HEK293 (cell line): ENCODE data around the gene PLEKHG4.

Source experiments
- CTCF ChIA-PET: fragments of 350-600 bp; formaldehyde crosslinking; extraction: SDS; loops from one replicate; lab custom pipeline; 2021; ENCODE audit warnings: antibody characterized with exemption; lab: Yijun Ruan, JAX
- POLR2A ChIA-PET: fragments of 300-600 bp; formaldehyde crosslinking; extraction: SDS; loops from one replicate; lab custom pipeline; 2020; ENCODE audit warnings: antibody characterized with exemption, inconsistent platforms; lab: Yijun Ruan, JAX
- H3K27ac ChIP-seq: fragments of 200-500 bp; sonication (Bioruptor generic); 2 replicates; pipeline ENCODE4 v1.5.1; 2014; ENCODE audit warnings: low read depth, low read length, control low read depth, inconsistent platforms; ENCODE audit errors: extremely low read depth
- H3K36me3 ChIP-seq, 2 experiments: fragments of 200-500 bp in 1 of 2; sonication (Bioruptor generic) in 1 of 2; 1 replicate in 1 of 2; 2 replicates in 1 of 2; pipeline ENCODE4 v1.5.1; 2014 to 2017; ENCODE audit warnings: inconsistent platforms in 2 of 2, low read length in 2 of 2; ENCODE audit not compliant: control insufficient read depth in 2 of 2, insufficient read depth in 1 of 2
- H3K4me1 ChIP-seq: fragments of 200-500 bp; sonication (Bioruptor generic); 2 replicates; pipeline ENCODE4 v1.5.1; 2014; ENCODE audit warnings: mild to moderate bottlenecking, low read length, inconsistent platforms; ENCODE audit not compliant: control insufficient read depth, insufficient read depth
- H3K4me3 ChIP-seq: 2 replicates; pipeline ENCODE4 v1.5.1; 2011; ENCODE audit warnings: low read depth, mild to moderate bottlenecking, control low read depth, low read length, moderate library complexity
- H3K9me3 ChIP-seq: fragments of 200-500 bp; sonication (Bioruptor generic); 2 replicates; pipeline ENCODE4 v1.5.1; 2014; ENCODE audit warnings: low read depth, low read length, inconsistent platforms; ENCODE audit not compliant: control insufficient read depth, insufficient read depth
- FEZF1 ChIP-seq: fragments of 450-650 bp; formaldehyde crosslinking; IDR thresholded peaks from 2 replicates; pipeline ENCODE4 v1.5.1; 2016; ENCODE audit warnings: missing biosample characterization, missing genetic modification characterization
- GLIS2 ChIP-seq: fragments of 450-650 bp; formaldehyde crosslinking; IDR thresholded peaks from 2 replicates; pipeline ENCODE4 v1.5.1; 2016; ENCODE audit warnings: missing biosample characterization, missing genetic modification characterization
- INSM2 ChIP-seq: fragments of 450-650 bp; formaldehyde crosslinking; IDR thresholded peaks from 2 replicates; pipeline ENCODE4 v1.5.1; 2016; ENCODE audit warnings: missing biosample characterization, missing genetic modification characterization
- KLF17 ChIP-seq: fragments of 450-650 bp; formaldehyde crosslinking; IDR thresholded peaks from 2 replicates; pipeline ENCODE4 v1.5.1; 2016; ENCODE audit warnings: missing biosample characterization, missing genetic modification characterization
- SP3 ChIP-seq: fragments of 450-650 bp; formaldehyde crosslinking; IDR thresholded peaks from 2 replicates; pipeline ENCODE4 v1.5.1; 2016; ENCODE audit warnings: missing biosample characterization, missing genetic modification characterization
- ZBTB10 ChIP-seq: fragments of 450-650 bp; formaldehyde crosslinking; IDR thresholded peaks from 2 replicates; pipeline ENCODE4 v1.5.1; 2016; ENCODE audit warnings: missing biosample characterization, missing genetic modification characterization
- ZBTB21 ChIP-seq: fragments of 450-650 bp; formaldehyde crosslinking; IDR thresholded peaks from 2 replicates; pipeline ENCODE4 v1.5.1; 2017; ENCODE audit warnings: missing biosample characterization, missing genetic modification characterization
- ZBTB7A ChIP-seq: fragments of 450-650 bp; formaldehyde crosslinking; IDR thresholded peaks from 2 replicates; pipeline ENCODE4 v1.5.1; 2016; ENCODE audit warnings: low read depth, missing biosample characterization, missing genetic modification characterization
- ZNF175 ChIP-seq: fragments of 450-650 bp; formaldehyde crosslinking; IDR thresholded peaks from 2 replicates; pipeline ENCODE4 v1.5.1; 2016; ENCODE audit warnings: missing biosample characterization, missing genetic modification characterization
- ZNF223 ChIP-seq: fragments of 450-650 bp; formaldehyde crosslinking; IDR thresholded peaks from 2 replicates; pipeline ENCODE4 v1.5.1; 2016; ENCODE audit warnings: missing biosample characterization, missing genetic modification characterization
- ZNF280D ChIP-seq: fragments of 450-650 bp; formaldehyde crosslinking; IDR thresholded peaks from 2 replicates; pipeline ENCODE4 v1.5.1; 2016; ENCODE audit warnings: missing biosample characterization, missing genetic modification characterization
- ZNF335 ChIP-seq: fragments of 450-650 bp; formaldehyde crosslinking; conservative IDR thresholded peaks from 2 replicates; pipeline ENCODE4 v1.5.1; 2016; ENCODE audit warnings: missing biosample characterization, missing genetic modification characterization
- ZNF394 ChIP-seq: fragments of 450-650 bp; formaldehyde crosslinking; IDR thresholded peaks from 2 replicates; pipeline ENCODE4 v1.5.1; 2016; ENCODE audit warnings: missing biosample characterization, missing genetic modification characterization, mild to moderate bottlenecking, moderate library complexity, borderline replicate concordance
- ZNF449 ChIP-seq: fragments of 450-650 bp; formaldehyde crosslinking; IDR thresholded peaks from 2 replicates; pipeline ENCODE4 v1.5.1; 2017; ENCODE audit warnings: missing biosample characterization, mild to moderate bottlenecking, missing genetic modification characterization, moderate library complexity
- ZNF513 ChIP-seq: fragments of 450-650 bp; IDR thresholded peaks from 2 replicates; pipeline ENCODE4 v1.5.1; 2018; ENCODE audit warnings: missing biosample characterization, missing genetic modification characterization
- ZNF555 ChIP-seq: fragments of 450-650 bp; formaldehyde crosslinking; conservative IDR thresholded peaks from 2 replicates; pipeline ENCODE4 v1.5.1; 2017; ENCODE audit warnings: missing biosample characterization, mild to moderate bottlenecking, missing genetic modification characterization, inconsistent platforms
- ZNF621 ChIP-seq: fragments of 450-650 bp; formaldehyde crosslinking; IDR thresholded peaks from 2 replicates; pipeline ENCODE4 v1.5.1; 2017; ENCODE audit warnings: missing biosample characterization, missing genetic modification characterization
- ZNF624 ChIP-seq: fragments of 450-650 bp; formaldehyde crosslinking; IDR thresholded peaks from 2 replicates; pipeline ENCODE4 v1.5.1; 2017; ENCODE audit warnings: missing biosample characterization, missing genetic modification characterization
- ZNF670 ChIP-seq: fragments of 450-650 bp; formaldehyde crosslinking; IDR thresholded peaks from 2 replicates; pipeline ENCODE4 v1.5.1; 2016; ENCODE audit warnings: missing biosample characterization, missing genetic modification characterization, low read depth

Gene PLEKHG4

GRCh38 chr16:67248401-67249177 is 30.7 kb upstream of the PLEKHG4 start, which contains the start of gene SLC9A5 (continued):
- no peak for TF ChIP-seq ZNF280D
- TF ChIP-seq SP3 = peak; percentile 22; the same call in 1 of the 2 replicates
- TF ChIP-seq ZNF513 = no peak
- TF ChIP-seq ZNF394 = no peak
- TF ChIP-seq ZBTB10 (tag by site-specific recombination) = peak; percentile 62
- TF ChIP-seq ZNF624 (tag by site-specific recombination) = no peak
- TF ChIP-seq FEZF1 (tag by site-specific recombination) = no peak
- TF ChIP-seq ZNF621 (tag by site-specific recombination) = no peak

GRCh38 chr16:67249178-67250044 is 29.9 kb upstream of the PLEKHG4 start:
- Histone ChIP-seq H3K36me3 (peaks cover 0 to 8% of the 10 kb centered on the region in 2 experiments; a peak in 1 of 3 replicates), H3K4me1 (peaks cover 9% of the 10 kb centered on the region; the same call in 1 of the 2 replicates)
- CTCF ChIA-PET = interaction anchor here (0.6 to 2.3 kb wide), 6 partner anchors 10 to 203 kb away, joined by 3 to 7 read pairs (median 4); no protein-coding TSS in a partner anchor
- TF ChIP-seq ZNF670 (tag by site-specific recombination) = no peak
- no peak for TF ChIP-seq ZNF555 (tag by site-specific recombination)
- TF ChIP-seq ZBTB21 = no peak
- no peak for TF ChIP-seq ZBTB7A (tag by site-specific recombination)
- TF ChIP-seq INSM2 (tag by site-specific recombination) = no peak
- TF ChIP-seq ZNF335 = peak; percentile 16; the same call in 1 of the 2 replicates
- TF ChIP-seq ZNF223 (tag by site-specific recombination) = no peak
- TF ChIP-seq ZNF449 (tag by site-specific recombination) = 0 out of 2 replicates have a peak, but pooled peaks have one; percentile 46
- TF ChIP-seq ZNF175 (tag by site-specific recombination) = no peak
- no peak for TF ChIP-seq KLF17 (tag by site-specific recombination)
- TF ChIP-seq GLIS2 (tag by site-specific recombination) = 0 out of 2 replicates have a peak, but pooled peaks have one; percentile 22

More at GRCh38 chr16:67249178-67250044, 29.9 kb upstream of the PLEKHG4 start:
- POLR2A ChIA-PET = interaction anchor here (0.8 to 7.4 kb wide), 3 partner anchors 13 to 21 kb away, joined by 3 to 109 read pairs (median 8); partner anchors contain the start of gene TMEM208
- Histone ChIP-seq H3K9me3 (no peaks in the 10 kb centered on the region), H3K4me3 (peak overlapping the region; percentile 8), H3K27ac (no peak overlapping the region; the same call in 1 of the 2 replicates)
